Fibroblast of the aortic adventitia (primary cell): ENCODE measurements around the gene ADAMTSL5. TPM values are rescaled to one million over a fixed set of nuclear protein-coding genes. Genes with fewer than 3 reads are reported as not detected.

Experiments
- DNase-seq: peaks from one replicate; pipeline ENCODE4 v3.0.0-alpha.2; 2010; ENCODE audit warnings: low read depth
- H3K4me3 ChIP-seq: 2 replicates; pipeline ENCODE4 v1.5.1; 2011; ENCODE audit warnings: low read depth, mild to moderate bottlenecking, control low read depth, low read length, moderate library complexity
- CTCF ChIP-seq: IDR thresholded peaks from 2 replicates; pipeline ENCODE4 v1.5.1; 2011; ENCODE audit warnings: mild to moderate bottlenecking, low read length, control low read depth, inconsistent platforms; ENCODE audit not compliant: insufficient read depth
- total RNA-seq: library from RNA; depleted of rRNA; stranded (reverse); fragments of >200 nt; gene quantifications from 2 replicates; pipeline ENCODE4 v1.2.3, GENCODE V29; 2012; ENCODE audit warnings: low replicate concordance

Gene ADAMTSL5, protein sequence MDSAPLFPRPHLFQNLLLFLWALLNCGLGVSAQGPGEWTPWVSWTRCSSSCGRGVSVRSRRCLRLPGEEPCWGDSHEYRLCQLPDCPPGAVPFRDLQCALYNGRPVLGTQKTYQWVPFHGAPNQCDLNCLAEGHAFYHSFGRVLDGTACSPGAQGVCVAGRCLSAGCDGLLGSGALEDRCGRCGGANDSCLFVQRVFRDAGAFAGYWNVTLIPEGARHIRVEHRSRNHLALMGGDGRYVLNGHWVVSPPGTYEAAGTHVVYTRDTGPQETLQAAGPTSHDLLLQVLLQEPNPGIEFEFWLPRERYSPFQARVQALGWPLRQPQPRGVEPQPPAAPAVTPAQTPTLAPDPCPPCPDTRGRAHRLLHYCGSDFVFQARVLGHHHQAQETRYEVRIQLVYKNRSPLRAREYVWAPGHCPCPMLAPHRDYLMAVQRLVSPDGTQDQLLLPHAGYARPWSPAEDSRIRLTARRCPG
- 1.2 and 4.2 TPM in 2 replicates for total RNA-seq

DNA sequence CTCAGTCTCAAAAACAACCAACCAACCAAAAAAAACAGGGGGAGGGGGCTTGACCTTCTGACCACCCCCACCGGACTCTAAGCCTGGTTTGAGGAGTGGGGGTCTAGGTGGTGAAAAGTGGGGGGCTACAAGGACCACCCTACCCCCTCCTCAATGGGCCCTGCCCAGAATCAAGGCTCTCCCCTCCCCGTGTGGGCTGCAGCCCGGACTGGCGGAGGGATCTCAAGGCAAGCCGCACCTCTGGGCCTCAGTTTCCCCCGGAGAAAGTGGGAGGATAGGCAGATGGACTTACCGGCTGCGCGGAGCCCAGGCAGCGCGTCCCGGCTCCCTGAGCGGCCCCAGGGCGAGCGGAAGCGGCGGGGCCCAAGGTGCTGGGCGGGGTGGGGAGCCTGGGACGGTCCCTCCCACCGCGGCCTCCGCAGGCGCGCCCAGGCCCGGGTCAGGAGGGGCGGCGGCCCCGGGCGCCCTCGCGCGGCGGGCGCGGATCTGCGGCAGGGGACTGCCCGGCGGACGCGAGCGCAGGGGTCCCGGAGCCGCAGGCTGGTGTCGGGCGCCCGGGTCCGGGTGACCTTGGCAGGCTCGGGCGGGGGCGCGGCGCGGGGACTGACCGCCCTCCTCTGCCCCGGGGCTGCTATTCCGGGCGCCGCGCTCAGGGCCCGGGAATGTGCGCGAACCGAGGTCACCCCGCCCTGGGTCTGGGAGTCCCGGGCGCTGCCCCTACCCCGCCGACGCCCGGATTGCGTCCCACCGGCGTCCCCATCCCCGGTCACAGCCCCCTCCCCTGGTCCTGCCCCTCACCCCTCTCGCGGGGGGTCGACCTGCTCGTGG is at the start of gene ADAMTSL5:
Gene ADAMTSL5 (minus strand): TSS at position 349 of the 828 bp plus-strand sequence. CDS start 2,076 bp downstream, outside the sequence.
- DNase-seq = peak; percentile 42
- peak; percentile 1 for TF ChIP-seq CTCF
- H3K4me3 ChIP-seq = peak within 1 kb of the TSS; percentile 76

DNA sequence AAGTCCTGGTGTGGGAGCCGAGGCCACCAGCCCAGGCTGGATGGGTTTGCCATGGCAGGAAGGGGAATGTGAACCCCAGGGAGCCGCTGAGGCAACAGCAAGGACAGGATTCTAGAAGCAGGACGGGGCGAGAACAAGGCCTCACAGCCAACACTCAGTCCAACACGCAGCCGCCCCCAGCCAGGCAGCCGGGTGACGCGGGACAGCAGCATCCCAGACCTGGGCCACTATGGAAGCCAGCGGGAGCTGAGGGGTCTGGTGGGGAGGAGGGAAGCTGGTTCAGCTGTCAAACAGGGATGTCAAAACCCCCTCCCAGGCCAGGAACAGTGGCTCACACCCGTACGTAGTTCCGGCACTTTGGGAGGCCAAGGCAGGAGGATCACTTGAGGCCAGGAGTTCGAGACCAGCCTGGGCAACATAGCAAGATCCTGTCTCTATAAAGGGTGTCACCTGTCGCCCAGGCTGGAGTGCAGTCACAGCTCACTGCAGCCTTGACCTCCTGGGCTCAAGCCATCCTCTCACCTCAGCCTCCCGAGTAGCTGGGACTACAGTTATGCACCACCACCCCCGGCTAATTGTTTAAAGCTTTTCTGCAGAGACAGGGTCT is 48.5 kb upstream of the ADAMTSL5 start:
- no peak overlapping the region for H3K4me3 ChIP-seq
- no peak for TF ChIP-seq CTCF
- DNase-seq = no peak

DNA sequence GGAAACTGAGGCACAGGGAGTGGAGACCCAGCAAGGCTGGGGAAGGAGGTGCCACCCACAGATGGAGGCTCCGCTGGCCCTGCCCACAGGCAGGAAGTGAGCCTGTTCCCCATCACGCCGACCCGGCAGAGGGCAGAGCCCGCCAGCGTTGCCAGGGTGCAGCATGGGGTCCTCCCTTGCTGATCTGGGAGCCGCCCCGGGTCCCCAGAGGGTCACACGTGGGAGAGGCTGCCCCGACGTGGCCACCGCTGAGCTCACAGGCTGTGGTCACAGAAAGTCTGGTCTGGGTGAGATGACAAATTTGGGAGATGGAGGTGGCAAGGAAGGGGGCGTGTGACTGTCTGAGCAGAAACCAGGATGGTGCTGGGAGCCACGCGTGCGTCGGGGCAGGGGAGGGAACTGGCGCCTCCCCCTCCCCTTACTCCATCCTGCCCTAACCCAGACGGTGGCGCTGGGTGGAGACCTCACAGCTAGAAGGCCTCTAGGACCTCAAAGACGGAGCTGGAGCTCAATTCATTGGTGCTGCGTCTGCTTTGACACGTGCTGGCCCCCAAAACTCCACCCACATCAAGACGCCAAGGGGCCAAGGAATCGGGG is 47.6 kb upstream of the ADAMTSL5 start:
- no peak overlapping the region for H3K4me3 ChIP-seq
- TF ChIP-seq CTCF = no peak
- DNase-seq = no peak

GRCh38 chr19:1558552-1558951 is 45.7 kb upstream of the ADAMTSL5 start:
- TF ChIP-seq CTCF = no peak
- no peak for DNase-seq
- H3K4me3 ChIP-seq = no peak overlapping the region

GRCh38 chr19:1556390-1557070 is 43.7 kb upstream of the ADAMTSL5 start:
- no peak for TF ChIP-seq CTCF
- DNase-seq = no peak
- no peak overlapping the region for H3K4me3 ChIP-seq
